SK-N-SH (cell line): ENCODE data around the gene GRM1.

Source experiments
- CHD2 ChIP-seq: fragments of 150-350 bp; IDR thresholded peaks from 2 replicates; pipeline ENCODE4 v1.6.1; 2018; ENCODE audit warnings: low read length; ENCODE audit not compliant: partially characterized antibody
- CTCF ChIP-seq: fragments of 200-600 bp; sonication (generic); IDR thresholded peaks from 2 replicates; pipeline ENCODE4 v1.6.1; 2017; ENCODE audit warnings: antibody characterized with exemption, mild to moderate bottlenecking, moderate library complexity
- EP300 ChIP-seq, 2 experiments: IDR thresholded peaks; 2 replicates each; pipeline versions ENCODE4 v1.4.0 to v1.6.1; 2012; ENCODE audit warnings: borderline replicate concordance in 1 of 2, low read depth in 1 of 2, low read length in 1 of 2
- EZH2phosphoT487 ChIP-seq: fragments of 200-600 bp; sonication (generic); IDR thresholded peaks from 2 replicates; pipeline ENCODE4 v1.6.1; 2017; ENCODE audit warnings: low read depth, mixed run types, mild to moderate bottlenecking, antibody characterized with exemption, moderate library complexity, borderline replicate concordance
- MAX ChIP-seq: IDR thresholded peaks from 2 replicates; pipeline ENCODE4 v1.4.0; 2012; ENCODE audit warnings: low read depth
- NFIC ChIP-seq: IDR thresholded peaks from 2 replicates; pipeline ENCODE4 v1.4.0; 2012; ENCODE audit warnings: borderline replicate concordance
- POLR2AphosphoS5 ChIP-seq: IDR thresholded peaks from 2 replicates; pipeline ENCODE4 v1.6.1; 2012; ENCODE audit warnings: low read depth, low read length
- RAD21 ChIP-seq: IDR thresholded peaks from 2 replicates; pipeline ENCODE4 v1.6.1; 2012; ENCODE audit warnings: mild to moderate bottlenecking, low read length
- RCOR1 ChIP-seq: fragments of 150-350 bp; IDR thresholded peaks from 2 replicates; pipeline ENCODE4 v1.6.1; 2017; ENCODE audit warnings: antibody characterized with exemption, low read length
- RFX5 ChIP-seq: IDR thresholded peaks from 2 replicates; pipeline ENCODE4 v1.6.1; 2012; ENCODE audit warnings: mild to moderate bottlenecking, improper control_type of control experiment, low read length
- SMC3 ChIP-seq: IDR thresholded peaks from 2 replicates; pipeline ENCODE4 v1.6.1; 2012; ENCODE audit warnings: low read depth, low read length, improper control_type of control experiment
- TAF1 ChIP-seq: IDR thresholded peaks from 2 replicates; pipeline ENCODE4 v1.6.1; 2012; ENCODE audit warnings: low read depth, mild to moderate bottlenecking, low read length, moderate library complexity, borderline replicate concordance

- no peak for TF ChIP-seq CHD2
- TF ChIP-seq RCOR1, result no peak
- no peak for TF ChIP-seq EP300 (IDR thresholded peaks at IDR 0.05; ENCODE audit: borderline replicate concordance in 1 of 2, low read depth in 1 of 2, low read length in 1 of 2)
- no peak for TF ChIP-seq POLR2AphosphoS5
- TF ChIP-seq CTCF, result no peak
- TF ChIP-seq EZH2phosphoT487, result no peak
- TF ChIP-seq TAF1, result no peak
- no peak for TF ChIP-seq RFX5
- no peak for TF ChIP-seq MAX
- no peak for TF ChIP-seq NFIC
- TF ChIP-seq RAD21, result no peak
- TF ChIP-seq SMC3, result no peak
Measured at GRCh38 chr6:146402476-146402875, 373.6 kb downstream of the GRM1 start.
